PC-3 (cell line): Measurements from ENCODE around the gene ARAF. TPM values are rescaled to one million over a fixed set of nuclear protein-coding genes. Genes with fewer than 3 reads are reported as not detected.

Experiments used
- microRNA-seq: library from miRNA; unstranded; fragments of <30 nt; microRNA quantifications from one replicate; pipeline ENCODE4 v1.1.0, GENCODE V29; 2020; ENCODE audit not compliant: unreplicated experiment
- total RNA-seq: library from RNA; depleted of rRNA; stranded (reverse); fragments of >200 nt; gene quantifications from 2 replicates; pipeline ENCODE4 v1.2.3, GENCODE V29; 2014; rRNA removed

ARAF gene
- total RNA-seq, 1 experiment from 2014 or later = 52.6 TPM

Small RNA genes lying within 50 kb of the gene (microRNA-seq; reads per million reads assigned to microRNA genes)
- not detected for gene MIR4769

Other genes starting within 250 kb of the ARAF start
- 0.07 and 0.12 TPM in 2 replicates for gene ZNF157, start 190.6 kb upstream of the ARAF start, total RNA-seq
- 11.1 and 11.3 TPM in 2 replicates for gene ZNF41, start 78.0 kb upstream of the ARAF start, total RNA-seq
- 207 and 222 TPM in 2 replicates for gene TIMP1, start 21.2 kb downstream of the ARAF start, total RNA-seq
- gene SYN1, start 58.7 kb downstream of the ARAF start, total RNA-seq = not detected in 2 replicates
- gene CFP, start 68.7 kb downstream of the ARAF start, total RNA-seq = 0.12 and 1.9 TPM in 2 replicates
- 59.0 and 63.1 TPM in 2 replicates for gene ELK1, start 89.4 kb downstream of the ARAF start, total RNA-seq
- 143 and 144 TPM in 2 replicates for gene UXT, start 98.0 kb downstream of the ARAF start, total RNA-seq